ENCODE data around the gene PRRG4.
"Not testable (repeated sequence)": the region's sequence is repeated elsewhere in the genome, so short reads cannot be mapped to it uniquely, and the experiment has no call there.

Gene PRRG4

GRCh38 chr11:32829680-32830412 lies at the start of gene PRRG4:
Gene PRRG4, plus strand, starts transcription at chr11:32829927. Its CDS starts 603 bp downstream, at chr11:32830530.
- Histone ChIP-seq H3K36me3 (ENCODE audit: insufficient read depth, low read length) (no peaks in the 10 kb centered on the region), H3K4me2 (ENCODE audit: insufficient read depth, low read length) (peak within 1 kb of the TSS; percentile 79), H3K9me3 (ENCODE audit: insufficient read depth, low read length, severe bottlenecking) (no peaks in the 10 kb centered on the region), H3K27ac (ENCODE audit: low read length) (no peak within 1 kb of the TSS), H3K79me2 (ENCODE audit: insufficient read depth, low read length) (no peaks in the 10 kb centered on the region), H3K27me3 (ENCODE audit: insufficient read depth, low read length, poor library complexity) (peaks cover 5% of the 10 kb centered on the region), H4K20me1 (ENCODE audit: insufficient read depth, low read length) (no peaks in the 10 kb centered on the region), H3K9ac (ENCODE audit: low read depth, low read length) (peak within 1 kb of the TSS; percentile 49), H3K4me1 (ENCODE audit: insufficient read depth, low read length) (peaks cover 12% of the 10 kb centered on the region), H3K4me3 (ENCODE audit: low read depth in 1 of 2, low read length in 2 of 2) (peak within 1 kb of the TSS; percentile 34 to 58; a peak in 3 of 4 replicates), H2AFZ (ENCODE audit: low read depth, low read length) (peak within 1 kb of the TSS; percentile 94)
- peak; percentile 41 for DNase-seq
- peak; percentile 86 for ATAC-seq (ENCODE audit: insufficient read depth, low read depth)
- TF ChIP-seq EZH2 (IDR thresholded peaks at IDR 0.05; ENCODE audit: borderline replicate concordance, low read depth, low read length, severe bottlenecking) (peak; percentile 58), CTCF (IDR thresholded peaks at IDR 0.05; ENCODE audit: borderline replicate concordance, extremely low read depth, low read length, poor library complexity, severe bottlenecking) (no peak)

GRCh38 chr11:32780839-32781238 lies 48.9 kb upstream of the PRRG4 start:
- not testable (repeated sequence) for H3K9me3 ChIP-seq (ENCODE audit: insufficient read depth, low read length, severe bottlenecking); H3K9ac ChIP-seq (ENCODE audit: low read depth, low read length); H3K79me2 ChIP-seq (ENCODE audit: insufficient read depth, low read length); H3K4me2 ChIP-seq (ENCODE audit: insufficient read depth, low read length); H4K20me1 ChIP-seq (ENCODE audit: insufficient read depth, low read length); ATAC-seq (ENCODE audit: insufficient read depth, low read depth); H3K36me3 ChIP-seq (ENCODE audit: insufficient read depth, low read length); H2AFZ ChIP-seq (ENCODE audit: low read depth, low read length); H3K4me3 ChIP-seq (ENCODE audit: low read depth in 1 of 2, low read length in 2 of 2); H3K27me3 ChIP-seq (ENCODE audit: insufficient read depth, low read length, poor library complexity); DNase-seq; H3K27ac ChIP-seq (ENCODE audit: low read length)
- H3K4me1 ChIP-seq (ENCODE audit: insufficient read depth, low read length): peaks cover 17% of the 10 kb centered on the region

GRCh38 chr11:32781721-32782120 lies 48.0 kb upstream of the PRRG4 start:
- Histone ChIP-seq H3K36me3 (ENCODE audit: insufficient read depth, low read length) (no peaks in the 10 kb centered on the region), H3K27ac (ENCODE audit: low read length) (no peak overlapping the region), H2AFZ (ENCODE audit: low read depth, low read length) (no peak overlapping the region), H3K4me2 (ENCODE audit: insufficient read depth, low read length) (no peak overlapping the region), H4K20me1 (ENCODE audit: insufficient read depth, low read length) (no peaks in the 10 kb centered on the region), H3K4me3 (ENCODE audit: low read depth in 1 of 2, low read length in 2 of 2) (no peak overlapping the region), H3K4me1 (ENCODE audit: insufficient read depth, low read length) (peaks cover 9% of the 10 kb centered on the region), H3K79me2 (ENCODE audit: insufficient read depth, low read length) (no peaks in the 10 kb centered on the region), H3K9ac (ENCODE audit: low read depth, low read length) (no peak overlapping the region), H3K9me3 (ENCODE audit: insufficient read depth, low read length, severe bottlenecking) (no peaks in the 10 kb centered on the region), H3K27me3 (ENCODE audit: insufficient read depth, low read length, poor library complexity) (no peaks in the 10 kb centered on the region)
- no peak for ATAC-seq (ENCODE audit: insufficient read depth, low read depth)
- TF ChIP-seq EZH2 (IDR thresholded peaks at IDR 0.05; ENCODE audit: borderline replicate concordance, low read depth, low read length, severe bottlenecking) (no peak), CTCF (IDR thresholded peaks at IDR 0.05; ENCODE audit: borderline replicate concordance, extremely low read depth, low read length, poor library complexity, severe bottlenecking) (no peak)
- DNase-seq: no peak

GRCh38 chr11:32785262-32785661 lies 44.5 kb upstream of the PRRG4 start:
- Histone ChIP-seq H3K9ac (ENCODE audit: low read depth, low read length) (no peak overlapping the region), H3K27me3 (ENCODE audit: insufficient read depth, low read length, poor library complexity) (no peaks in the 10 kb centered on the region), H2AFZ (ENCODE audit: low read depth, low read length) (no peak overlapping the region), H3K4me2 (ENCODE audit: insufficient read depth, low read length) (no peak overlapping the region), H3K4me1 (ENCODE audit: insufficient read depth, low read length) (peaks cover 3% of the 10 kb centered on the region; the same call in 1 of the 2 replicates), H3K9me3 (ENCODE audit: insufficient read depth, low read length, severe bottlenecking) (no peaks in the 10 kb centered on the region), H3K36me3 (ENCODE audit: insufficient read depth, low read length) (no peaks in the 10 kb centered on the region), H4K20me1 (ENCODE audit: insufficient read depth, low read length) (no peaks in the 10 kb centered on the region), H3K4me3 (ENCODE audit: low read depth in 1 of 2, low read length in 2 of 2) (no peak overlapping the region), H3K27ac (ENCODE audit: low read length) (no peak overlapping the region), H3K79me2 (ENCODE audit: insufficient read depth, low read length) (no peaks in the 10 kb centered on the region)
- ATAC-seq (ENCODE audit: insufficient read depth, low read depth) (no peak), DNase-seq (no peak)
- TF ChIP-seq EZH2 (IDR thresholded peaks at IDR 0.05; ENCODE audit: borderline replicate concordance, low read depth, low read length, severe bottlenecking) (no peak), CTCF (IDR thresholded peaks at IDR 0.05; ENCODE audit: borderline replicate concordance, extremely low read depth, low read length, poor library complexity, severe bottlenecking) (no peak)
